Kidney (tissue), 14 donors: Measurements from ENCODE around the gene THEMIS2. TPM values are rescaled to one million over a fixed set of nuclear protein-coding genes. Genes with fewer than 3 reads are reported as not detected.
"Not testable (repeated sequence)": the region's sequence is repeated elsewhere in the genome, so short reads cannot be mapped to it uniquely, and the experiment has no call there.

Source experiments
- DNase-seq, 5 donors: peaks; one replicate each; pipeline ENCODE4 v3.0.0-alpha.2; 2013 to 2020
- FAIRE-seq: peaks from 2 replicates; lab custom pipeline; 2012; peaks lifted over from hg19 to GRCh38; lab: Jason Lieb, UNC
- H3K27ac ChIP-seq, 2 donors: one replicate each; pipeline ENCODE4 v1.7.0; 2013; ENCODE audit warnings: low read depth in 2 of 2, low read length in 2 of 2, inconsistent platforms in 1 of 2
- H3K27me3 ChIP-seq: one replicate; pipeline ENCODE4 v1.7.1; 2013; ENCODE audit warnings: low read length, inconsistent platforms; ENCODE audit not compliant: control insufficient read depth, insufficient read depth
- H3K36me3 ChIP-seq, 3 donors: one replicate each; pipeline versions ENCODE4 v1.7.0 to v1.7.1; 2013; ENCODE audit warnings: low read length in 3 of 3, control low read depth in 1 of 3, inconsistent platforms in 1 of 3; ENCODE audit not compliant: insufficient read depth in 3 of 3, control insufficient read depth in 2 of 3
- H3K4me1 ChIP-seq, 3 donors: one replicate each; pipeline versions ENCODE4 v1.7.0 to v1.7.1; 2013; ENCODE audit warnings: low read length in 3 of 3, inconsistent platforms in 1 of 3, low read depth in 1 of 3; ENCODE audit not compliant: control insufficient read depth in 2 of 3, insufficient read depth in 2 of 3
- H3K4me3 ChIP-seq, 3 donors: one replicate each; pipeline versions ENCODE4 v1.7.0 to v1.8.1; 2013; ENCODE audit warnings: low read length in 3 of 3, control low read depth in 1 of 3, inconsistent platforms in 1 of 3
- H3K9ac ChIP-seq, 3 donors: one replicate each; pipeline versions ENCODE4 v1.7.0 to v1.7.1; 2013; ENCODE audit warnings: low read length in 3 of 3, control low read depth in 1 of 3, inconsistent platforms in 1 of 3
- H3K9me3 ChIP-seq, 3 donors: one replicate each; pipeline versions ENCODE4 v1.7.0 to v1.7.1; 2013; ENCODE audit warnings: low read length in 3 of 3, control low read depth in 1 of 3, inconsistent platforms in 1 of 3; ENCODE audit not compliant: control insufficient read depth in 2 of 3, insufficient read depth in 1 of 3
- CTCF ChIP-seq: IDR thresholded peaks from 3 replicates; pipeline ENCODE4 v1.5.1; 2012; ENCODE audit warnings: mild to moderate bottlenecking, moderate library complexity, borderline replicate concordance; ENCODE audit not compliant: insufficient read depth; ENCODE audit errors: extremely low read depth
- intact Hi-C: fragments of 100-400 bp; cut with DNase I; formaldehyde crosslinking; loops from one replicate; pipeline ENCODE4 v1.11.1; 2022
- polyA plus RNA-seq: library from polyadenylated mRNA; stranded (reverse); fragments of 350-450 nt; fragmentation: Illumina TruSeq; extraction: RNeasy Lipid Tissue Mini Kit (QIAGEN cat#74804); gene quantifications from one replicate; pipeline ENCODE4 v1.2.3, GENCODE V29; 2014; ENCODE audit warnings: low read depth, low replicate concordance; ENCODE audit not compliant: insufficient read depth
- total RNA-seq: library from RNA; stranded (reverse); fragmentation: NEBNext Ultra II Directional; extraction: Animal tissue kit (Norgen Biotek cat#: 25700); gene quantifications from one replicate; pipeline ENCODE4 v1.2.1, GENCODE V29; 2021
- donor health status: control.
- donor health status: control.
- donor health status: control.
- donor health status: control.
- donor health status: control.
- donor health status: DM: yes; HTN: yes; CAD: no.
- donor health status: Normal renal cell carcinoma (clear cell type).

The THEMIS2 gene
- total and polyA plus RNA-seq, 2 donors from 2014 or later, result 5.2 to 47.2 TPM

GRCh38 chr1:27868932-27869718 is 3.2 kb upstream of the THEMIS2 start:
- Histone ChIP-seq H3K9ac (no peak overlapping the region), H3K4me3 (no peak overlapping the region), H3K27me3 (no peaks in the 10 kb centered on the region), H3K4me1 (peaks cover 0 to 10% (median 0%) of the 10 kb centered on the region in 3 donors), H3K27ac (no peak overlapping the region), H3K9me3 (no peaks in the 10 kb centered on the region), H3K36me3 (no peaks in the 10 kb centered on the region)
- DNase-seq (peak in 2 of 5 donors; percentile 22 to 78), FAIRE-seq (no peak)
- TF ChIP-seq CTCF, result no peak
- intact Hi-C loops, result no loop called here

DNA sequence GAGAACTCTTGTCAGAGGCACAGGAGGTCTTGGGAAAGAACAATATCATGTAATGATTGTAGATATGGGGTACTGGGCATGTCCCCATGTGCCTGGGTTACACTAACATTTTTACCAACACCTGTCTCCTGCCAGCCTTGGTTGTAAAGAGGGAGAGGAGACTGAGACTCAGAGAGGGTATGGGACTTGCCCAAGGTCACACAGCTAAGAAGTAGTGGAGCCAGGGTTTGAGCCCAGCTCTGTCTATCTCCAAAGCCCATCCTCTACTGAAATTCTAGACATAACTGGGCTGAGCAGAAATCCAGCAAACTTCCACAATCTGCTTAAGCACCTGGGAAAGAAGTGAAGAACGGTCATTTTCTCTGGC is 2.6 kb upstream of the THEMIS2 start:
- no peaks in the 10 kb centered on the region for H3K9me3 ChIP-seq
- H3K4me3 ChIP-seq, result no peak overlapping the region
- no peak overlapping the region for H3K27ac ChIP-seq
- FAIRE-seq, result no peak
- peaks cover 0 to 10% (median 0%) of the 10 kb centered on the region in 3 donors for H3K4me1 ChIP-seq
- intact Hi-C loops, result no loop called here
- no peak overlapping the region for H3K9ac ChIP-seq
- no peak for TF ChIP-seq CTCF
- DNase-seq, result peak in 1 of 5 donors; percentile 10
- H3K36me3 ChIP-seq, result no peaks in the 10 kb centered on the region
- H3K27me3 ChIP-seq, result no peaks in the 10 kb centered on the region

- DNase-seq, result peak in 1 of 5 donors; percentile 53
- H3K4me1 ChIP-seq, result peaks cover 0 to 13% (median 0%) of the 10 kb centered on the region in 3 donors
- intact Hi-C loops, H3K27ac ChIP-seq, H3K4me3 ChIP-seq, H3K36me3 ChIP-seq, H3K9me3 ChIP-seq, FAIRE-seq, H3K27me3 ChIP-seq, H3K9ac ChIP-seq: not testable (repeated sequence)
These were observed 1.3 kb upstream of the THEMIS2 start for GRCh38 chr1:27871076-27871475.

DNA sequence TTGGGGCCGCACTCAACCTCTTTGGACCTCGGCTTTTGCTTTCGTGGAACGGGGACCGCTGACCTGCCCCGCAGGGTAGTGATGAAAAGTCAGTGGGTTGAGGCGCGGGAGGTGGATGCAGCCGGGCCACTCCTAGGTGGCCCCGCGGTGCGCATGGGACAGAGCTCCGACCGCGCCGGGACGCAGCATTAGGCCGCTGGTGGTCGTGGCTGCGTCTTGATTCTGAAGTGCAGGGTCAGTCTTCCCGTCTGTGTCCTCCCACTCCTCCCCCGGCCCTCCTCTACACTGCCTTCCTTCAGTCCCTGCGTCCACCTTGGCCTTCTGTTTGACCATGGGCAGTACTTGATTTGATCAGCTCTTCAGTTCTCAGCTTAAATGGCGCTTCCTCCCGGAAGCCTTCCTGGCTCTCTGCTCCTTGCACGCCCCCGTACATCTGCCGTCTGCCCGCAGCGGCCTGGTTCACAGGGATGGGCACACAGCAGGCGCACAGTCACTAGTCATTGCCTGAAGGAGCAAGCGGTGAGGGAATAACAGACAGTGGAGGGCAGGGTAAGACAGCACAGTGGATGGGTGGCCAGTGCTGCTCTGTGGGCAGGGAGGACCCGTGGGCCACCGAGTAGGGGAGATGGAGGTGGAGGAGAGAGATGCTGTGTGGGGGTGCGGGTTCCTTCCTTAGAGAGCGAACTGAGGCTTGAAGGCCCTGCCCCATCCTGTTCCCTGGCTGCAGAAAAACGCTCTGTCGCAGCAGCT is 633 bp downstream of the THEMIS2 start:
- Histone ChIP-seq H3K27me3 (no peaks in the 10 kb centered on the region), H3K4me1 (peaks cover 0 to 13% (median 0%) of the 10 kb centered on the region in 3 donors), H3K36me3 (no peaks in the 10 kb centered on the region), H3K9me3 (no peaks in the 10 kb centered on the region), H3K9ac (peak overlapping the region in 2 of 3 donors; percentile 69 to 73), H3K27ac (peak overlapping the region; percentile 29 to 75), H3K4me3 (peak overlapping the region; percentile 8 to 57 (median 56))
- no peak for TF ChIP-seq CTCF
- intact Hi-C loops, result no loop called here
- FAIRE-seq (no peak), DNase-seq (peak in 3 of 5 donors; percentile 15 to 19 (median 17))
